A549 (cell line): Measurements from ENCODE around the gene TRAF3. TPM values are rescaled to one million over a fixed set of nuclear protein-coding genes. Genes with fewer than 3 reads are reported as not detected.

Source experiments
- ATAC-seq, 2 experiments: fragments of 200-7000 bp in 1 of 2; fragments of >200 bp in 1 of 2; cut with Nextera tagmentation in 1 of 2; cut with Tn5 transposase in 1 of 2; 3 replicates each; pipeline versions ENCODE4 v1.8.0 to v1.9.1; 2018 to 2020; ENCODE audit warnings: mild to moderate bottlenecking in 1 of 2, moderate library complexity in 1 of 2
- CTCF ChIA-PET: fragments of 300-600 bp; sonication (Branson Sonifier 250); formaldehyde crosslinking; extraction: SDS; loops from one replicate; lab custom pipeline; 2021; ENCODE audit warnings: antibody characterized with exemption, inconsistent platforms; lab: Yijun Ruan, JAX
- POLR2A ChIA-PET: fragments of 350-600 bp; formaldehyde crosslinking; extraction: SDS; loops from one replicate; lab custom pipeline; 2021; ENCODE audit warnings: antibody characterized with exemption, inconsistent platforms; lab: Yijun Ruan, JAX
- DNase-seq, 2 experiments: peaks; one replicate each; pipeline versions ENCODE4 v3.0.0 to v3.0.0-alpha.2; 2011 to 2016; ENCODE audit warnings: low read depth in 1 of 2, low spot score in 1 of 2
- FAIRE-seq: peaks from 2 replicates; lab custom pipeline; 2011; peaks lifted over from hg19 to GRCh38; lab: Jason Lieb, UNC
- H3K27ac ChIP-seq, 2 experiments: fragments of >200 bp; sonication (Bioruptor Twin); formaldehyde crosslinking; 3 replicates each; pipeline ENCODE4 v1.5.1; 2016 to 2017
- H3K4me1 ChIP-seq: fragments of >200 bp; sonication (Bioruptor Twin); formaldehyde crosslinking; 3 replicates; pipeline ENCODE4 v1.6.1; 2016
- H3K4me2 ChIP-seq: fragments of >200 bp; sonication (Bioruptor Twin); formaldehyde crosslinking; 3 replicates; pipeline ENCODE4 v1.6.1; 2016
- H3K4me3 ChIP-seq: fragments of >200 bp; sonication (Bioruptor Twin); formaldehyde crosslinking; 3 replicates; pipeline ENCODE4 v1.5.1; 2016
- H3K9me3 ChIP-seq: fragments of >200 bp; sonication (Bioruptor Twin); formaldehyde crosslinking; 3 replicates; pipeline ENCODE4 v1.6.1; 2016
- BHLHE40 ChIP-seq: IDR thresholded peaks from 2 replicates; pipeline ENCODE4 v1.6.1; 2012; ENCODE audit warnings: low read depth, low read length, inconsistent platforms
- CBX8 ChIP-seq: fragments of 200-600 bp; sonication (generic); IDR thresholded peaks from 2 replicates; pipeline ENCODE4 v1.6.1; 2016
- CHD4 ChIP-seq: fragments of 200-600 bp; sonication (generic); IDR thresholded peaks from 2 replicates; pipeline ENCODE4 v1.6.1; 2016; ENCODE audit warnings: antibody characterized with exemption, mild to moderate bottlenecking, borderline replicate concordance
- CTCF ChIP-seq: fragments of >200 bp; sonication (Bioruptor Twin); formaldehyde crosslinking; IDR thresholded peaks from 3 replicates; pipeline ENCODE4 v1.5.1; 2016
- EHF ChIP-seq: fragments of 250-450 bp; sonication (Bioruptor Pico); IDR thresholded peaks from 2 replicates; pipeline ENCODE4 v1.5.0; 2020; ENCODE audit warnings: mild to moderate bottlenecking
- ESRRA ChIP-seq: fragments of 150-350 bp; IDR thresholded peaks from 2 replicates; pipeline ENCODE4 v1.6.1; 2014; ENCODE audit warnings: mild to moderate bottlenecking, low read length, borderline replicate concordance
- GATA3 ChIP-seq: IDR thresholded peaks from 2 replicates; pipeline ENCODE4 v1.6.1; 2012; ENCODE audit warnings: borderline replicate concordance
- HOXA7 ChIP-seq: fragments of 250-450 bp; sonication (Bioruptor Pico); IDR thresholded peaks from 2 replicates; pipeline ENCODE4 v1.5.0; 2020; ENCODE audit warnings: mild to moderate bottlenecking, moderate library complexity
- HOXB13 ChIP-seq: fragments of 250-450 bp; sonication (Bioruptor Pico); IDR thresholded peaks from 2 replicates; pipeline ENCODE4 v1.5.0; 2020; ENCODE audit warnings: low read depth, mild to moderate bottlenecking, moderate library complexity
- HOXB5 ChIP-seq: fragments of 250-450 bp; sonication (Bioruptor Pico); IDR thresholded peaks from 2 replicates; pipeline ENCODE4 v1.5.0; 2020; ENCODE audit warnings: mild to moderate bottlenecking, moderate library complexity
- JUN ChIP-seq, 2 experiments: fragments of >200 bp; sonication (Bioruptor Twin); formaldehyde crosslinking; IDR thresholded peaks; 2 replicates in 1 of 2; 3 replicates in 1 of 2; pipeline ENCODE4 v1.6.1; 2016 to 2017
- JUNB ChIP-seq: fragments of >200 bp; sonication (Bioruptor Twin); formaldehyde crosslinking; IDR thresholded peaks from 2 replicates; pipeline ENCODE4 v1.6.1; 2016
- KDM1A ChIP-seq: fragments of 200-600 bp; sonication (generic); IDR thresholded peaks from 2 replicates; pipeline ENCODE4 v1.6.1; 2016; ENCODE audit warnings: low read depth, mild to moderate bottlenecking
- KDM5A ChIP-seq: fragments of 200-600 bp; sonication (generic); IDR thresholded peaks from 2 replicates; pipeline ENCODE4 v1.6.1; 2016; ENCODE audit warnings: antibody characterized with exemption, mild to moderate bottlenecking
- MYC ChIP-seq: IDR thresholded peaks from 2 replicates; pipeline ENCODE4 v1.6.1; 2012; ENCODE audit warnings: mild to moderate bottlenecking, inconsistent platforms, low read length, improper control_type of control experiment, borderline replicate concordance
- NFE2L2 ChIP-seq: fragments of 150-350 bp; conservative IDR thresholded peaks from 2 replicates; pipeline ENCODE4 v1.6.1; 2014; ENCODE audit warnings: low read length
- NPAS2 ChIP-seq: fragments of 250-450 bp; sonication (Bioruptor Pico); IDR thresholded peaks from 2 replicates; pipeline ENCODE4 v1.8.0; 2022; ENCODE audit warnings: mild to moderate bottlenecking, moderate library complexity, borderline replicate concordance
- POLR2AphosphoS2 ChIP-seq: conservative IDR thresholded peaks from 2 replicates; pipeline ENCODE4 v1.6.1; 2012; ENCODE audit warnings: low read length, improper control_type of control experiment, inconsistent platforms
- RAD21 ChIP-seq, 2 experiments: fragments of >200 bp in 1 of 2; sonication (Bioruptor Twin) in 1 of 2; formaldehyde crosslinking in 1 of 2; IDR thresholded peaks in 1 of 2; conservative IDR thresholded peaks in 1 of 2; 2 replicates in 1 of 2; 3 replicates in 1 of 2; pipeline ENCODE4 v1.6.1; 2012 to 2018; ENCODE audit warnings: inconsistent platforms in 1 of 2
- REST ChIP-seq: fragments of 200-600 bp; sonication (generic); IDR thresholded peaks from 2 replicates; pipeline ENCODE4 v1.6.1; 2016; ENCODE audit warnings: antibody characterized with exemption, mild to moderate bottlenecking, moderate library complexity
- RFX5 ChIP-seq: fragments of 450-650 bp; IDR thresholded peaks from 2 replicates; pipeline ENCODE4 v1.7.1; 2014; ENCODE audit warnings: antibody characterized with exemption, mild to moderate bottlenecking, moderate library complexity
- SMC3 ChIP-seq: fragments of >200 bp; sonication (Bioruptor Twin); formaldehyde crosslinking; IDR thresholded peaks from 3 replicates; pipeline ENCODE4 v1.6.1; 2018; ENCODE audit warnings: inconsistent platforms
- USF2 ChIP-seq: fragments of 450-650 bp; IDR thresholded peaks from 2 replicates; pipeline ENCODE4 v1.6.1; 2014; ENCODE audit warnings: antibody characterized with exemption
- ZFP36 ChIP-seq: fragments of 450-650 bp; IDR thresholded peaks from 2 replicates; pipeline ENCODE4 v1.6.1; 2014; ENCODE audit warnings: borderline replicate concordance; ENCODE audit not compliant: partially characterized antibody
- ZSCAN20 ChIP-seq: fragments of 250-450 bp; sonication (Bioruptor Pico); IDR thresholded peaks from 2 replicates; pipeline ENCODE4 v1.8.0; 2022; ENCODE audit warnings: mild to moderate bottlenecking, moderate library complexity
- WGBS: methylation state at CpG from one replicate; pipeline ENCODE4 v1.1.6; 2017; ENCODE audit errors: missing lambda C conversion rate; 5-methylcytosine and 5-hydroxymethylcytosine counted together
- polyA plus RNA-seq, 4 experiments: library from polyadenylated mRNA; depleted of rRNA in 3 of 4; stranded (reverse); fragments of >200 nt; fragmentation: RNase III in 1 of 4; extraction: RNeasy Plus Mini Kit Qiagen cat#74134 plus additional on column Dnase treatment in 1 of 4; gene quantifications; 2 replicates in 3 of 4; 3 replicates in 1 of 4; pipeline ENCODE4 v1.2.3, GENCODE V29; 2011 to 2017

TRAF3 gene
- polyA plus RNA-seq, 2 of the 4 experiments (the other 2 are of a cell fraction), result 20.2 to 25.5 TPM

GRCh38 chr14:102770147-102771123 is 6.8 kb upstream of the TRAF3 start:
- ATAC-seq, result no peak
- no peak for FAIRE-seq
- Histone ChIP-seq H3K4me3 (no peak overlapping the region), H3K9me3 (no peaks in the 10 kb centered on the region), H3K4me1 (peaks cover 8% of the 10 kb centered on the region), H3K27ac (no peak overlapping the region), H3K4me2 (no peak overlapping the region)
- CTCF ChIA-PET, result interaction anchor here (0.7 to 1.8 kb wide), 2 partner anchors 76 to 332 kb away, joined by 4 to 6 read pairs; no protein-coding TSS in a partner anchor
- POLR2A ChIA-PET, result no interaction called here
- 76% methylated on average over 32 of the region's 32 CpGs for WGBS
- TF ChIP-seq GATA3 (no peak), KDM5A (no peak), ZFP36 (no peak), CBX8 (no peak), KDM1A (no peak), REST (no peak), HOXA7 (CRISPR knock-in tag) (no peak), SMC3 (no peak), HOXB5 (CRISPR knock-in tag) (no peak), MYC (no peak), CHD4 (no peak)
- no peak for DNase-seq

- no peak for FAIRE-seq
- TF ChIP-seq HOXB5 (CRISPR knock-in tag) (no peak), NPAS2 (CRISPR knock-in tag) (no peak), CBX8 (no peak), BHLHE40 (no peak), GATA3 (no peak), ESRRA (no peak), MYC (no peak), RFX5 (no peak), SMC3 (no peak), CTCF (no peak), RAD21 (conservative IDR thresholded peaks at IDR 0.05 in 1 of 2, IDR thresholded peaks at IDR 0.05 in 1 of 2) (no peak), USF2 (no peak), HOXB13 (no peak), JUN (IDR thresholded peaks at IDR 0.05) (no peak), ZSCAN20 (CRISPR knock-in tag) (no peak), NFE2L2 (no peak), POLR2AphosphoS2 (no peak), JUNB (no peak), EHF (CRISPR knock-in tag) (no peak)
- TF ChIP-seq, all 56 proteins: peak for 0
- Histone ChIP-seq H3K4me2 (no peak overlapping the region), H3K4me3 (no peak overlapping the region), H3K4me1 (peaks cover 11% of the 10 kb centered on the region), H3K27ac (no peak overlapping the region), H3K9me3 (no peaks in the 10 kb centered on the region)
- POLR2A ChIA-PET, result no interaction called here
- DNase-seq (no peak), ATAC-seq (no peak)
- CTCF ChIA-PET, result interaction anchor here (1.8 to 2.9 kb wide), 2 partner anchors 77 to 333 kb away, joined by 4 to 19 read pairs; no protein-coding TSS in a partner anchor
- WGBS, result 74% methylated on average over 9 of the region's 9 CpGs
These were observed 6.1 kb upstream of the TRAF3 start for GRCh38 chr14:102771144-102771543.
